GM12892 (cell line): Measurements from ENCODE around the gene TOMM6.
"Not testable (repeated sequence)": the region's sequence is repeated elsewhere in the genome, so short reads cannot be mapped to it uniquely, and the experiment has no call there.

Experiments
- DNase-seq: peaks from one replicate; pipeline ENCODE4 v3.0.0; 2011; ENCODE audit not compliant: insufficient read length
- FAIRE-seq: peaks from 2 replicates; lab custom pipeline; 2011; peaks lifted over from hg19 to GRCh38; lab: Jason Lieb, UNC
- POLR2A ChIP-seq: IDR thresholded peaks from 2 replicates; pipeline ENCODE4 v1.6.1; 2011; ENCODE audit warnings: low read depth, low read length, control low read depth
- POLR2AphosphoS5 ChIP-seq: IDR thresholded peaks from 2 replicates; pipeline ENCODE4 v1.6.1; 2011; ENCODE audit warnings: low read depth, low read length, control low read depth
- TAF1 ChIP-seq: IDR thresholded peaks from 2 replicates; pipeline ENCODE4 v1.6.1; 2011; ENCODE audit warnings: low read depth, mild to moderate bottlenecking, control low read depth, low read length, borderline replicate concordance

The TOMM6 gene

GRCh38 chr6:41791305-41791704 lies 3.8 kb downstream of the TOMM6 start:
- no peak for FAIRE-seq
- TF ChIP-seq TAF1 (no peak), POLR2A (no peak)
- no peak for DNase-seq

- TF ChIP-seq POLR2AphosphoS5 (no peak), TAF1 (no peak), POLR2A (no peak)
- DNase-seq = no peak
- FAIRE-seq = no peak
These were observed 4.5 kb downstream of the TOMM6 start for GRCh38 chr6:41791984-41792383.

GRCh38 chr6:41796474-41796873 lies 9.0 kb downstream of the TOMM6 start:
- FAIRE-seq (no peak), DNase-seq (no peak)
- TF ChIP-seq POLR2A (no peak), TAF1 (no peak), POLR2AphosphoS5 (no peak)

DNA sequence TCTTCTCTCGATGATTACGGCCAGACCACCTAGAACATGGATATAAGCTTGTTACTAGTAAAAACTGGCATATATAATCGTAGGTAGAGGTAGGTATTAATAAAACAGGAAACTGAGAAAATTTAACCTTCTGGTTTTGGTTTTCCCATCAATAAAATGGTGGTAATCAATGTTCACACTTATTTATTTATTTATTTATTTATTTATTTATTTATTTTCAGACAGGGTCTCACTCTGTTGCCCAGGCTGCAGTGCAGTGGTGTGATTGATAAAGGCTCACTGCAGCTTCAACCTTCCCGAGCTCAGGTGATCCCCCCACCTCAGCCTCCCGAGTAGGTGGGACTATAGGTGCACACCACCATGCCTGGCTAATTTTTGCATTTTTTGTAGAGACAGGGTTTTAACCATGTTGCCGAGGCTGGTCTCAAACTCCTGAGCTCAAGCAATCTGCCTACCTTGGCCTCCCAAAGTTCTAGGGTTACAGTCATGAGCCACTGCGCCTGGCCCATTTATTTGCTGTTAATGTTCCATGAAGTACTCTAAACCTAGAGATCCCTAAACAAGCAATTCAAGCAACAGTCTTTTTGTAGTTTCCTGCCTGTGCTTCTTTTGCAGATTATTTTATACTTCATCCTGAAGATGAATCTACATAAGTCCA lies 11.5 kb downstream of the TOMM6 start:
- no peak for FAIRE-seq

DNA sequence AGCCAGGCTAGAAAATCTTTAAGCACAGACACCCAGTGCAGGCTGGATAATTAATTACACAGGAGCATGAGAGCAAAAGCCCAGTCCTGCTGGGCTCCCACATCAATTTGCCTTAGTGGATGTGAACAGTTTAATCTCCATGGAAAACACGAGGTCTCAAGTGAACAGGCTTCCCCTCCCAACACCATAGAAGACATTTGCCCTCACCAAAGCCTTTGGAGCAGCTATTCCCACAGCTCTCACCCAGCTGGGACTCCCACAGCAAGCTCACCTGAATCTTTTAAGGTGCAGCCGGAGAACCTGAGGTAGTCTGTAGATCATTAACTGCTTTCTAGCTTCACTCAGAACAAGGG lies 12.0 kb downstream of the TOMM6 start:
- no peak for FAIRE-seq
- TF ChIP-seq TAF1 (no peak), POLR2A (no peak), POLR2AphosphoS5 (no peak)
- DNase-seq = no peak

More for the DNA sequence above, 11.5 kb downstream of the TOMM6 start:
- DNase-seq = no peak
- TF ChIP-seq POLR2AphosphoS5 (no peak), TAF1 (no peak), POLR2A (no peak)

DNA sequence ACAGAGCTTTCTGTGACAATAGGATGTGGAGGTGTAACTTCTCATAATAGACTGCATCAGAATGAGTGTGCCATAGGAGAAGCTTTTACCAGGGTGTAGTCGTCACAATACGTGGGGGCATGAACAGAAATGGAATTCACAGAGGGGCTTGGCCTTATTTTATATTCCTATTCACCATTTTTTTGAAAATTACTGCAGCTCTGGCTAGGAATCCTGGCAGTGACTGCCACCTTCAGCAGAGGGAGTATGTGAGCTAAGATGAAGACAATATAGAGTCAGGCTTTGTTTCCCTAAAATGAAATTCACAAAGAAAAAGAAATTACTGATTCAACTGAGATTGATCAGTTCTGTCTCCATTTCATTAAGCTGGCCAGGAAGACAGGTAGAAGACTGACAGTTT lies 13.9 kb downstream of the TOMM6 start:
- FAIRE-seq (no peak), DNase-seq (no peak)
- no peak for TF ChIP-seq POLR2A
- no peak for TF ChIP-seq POLR2AphosphoS5
- TF ChIP-seq TAF1 = no peak

DNA sequence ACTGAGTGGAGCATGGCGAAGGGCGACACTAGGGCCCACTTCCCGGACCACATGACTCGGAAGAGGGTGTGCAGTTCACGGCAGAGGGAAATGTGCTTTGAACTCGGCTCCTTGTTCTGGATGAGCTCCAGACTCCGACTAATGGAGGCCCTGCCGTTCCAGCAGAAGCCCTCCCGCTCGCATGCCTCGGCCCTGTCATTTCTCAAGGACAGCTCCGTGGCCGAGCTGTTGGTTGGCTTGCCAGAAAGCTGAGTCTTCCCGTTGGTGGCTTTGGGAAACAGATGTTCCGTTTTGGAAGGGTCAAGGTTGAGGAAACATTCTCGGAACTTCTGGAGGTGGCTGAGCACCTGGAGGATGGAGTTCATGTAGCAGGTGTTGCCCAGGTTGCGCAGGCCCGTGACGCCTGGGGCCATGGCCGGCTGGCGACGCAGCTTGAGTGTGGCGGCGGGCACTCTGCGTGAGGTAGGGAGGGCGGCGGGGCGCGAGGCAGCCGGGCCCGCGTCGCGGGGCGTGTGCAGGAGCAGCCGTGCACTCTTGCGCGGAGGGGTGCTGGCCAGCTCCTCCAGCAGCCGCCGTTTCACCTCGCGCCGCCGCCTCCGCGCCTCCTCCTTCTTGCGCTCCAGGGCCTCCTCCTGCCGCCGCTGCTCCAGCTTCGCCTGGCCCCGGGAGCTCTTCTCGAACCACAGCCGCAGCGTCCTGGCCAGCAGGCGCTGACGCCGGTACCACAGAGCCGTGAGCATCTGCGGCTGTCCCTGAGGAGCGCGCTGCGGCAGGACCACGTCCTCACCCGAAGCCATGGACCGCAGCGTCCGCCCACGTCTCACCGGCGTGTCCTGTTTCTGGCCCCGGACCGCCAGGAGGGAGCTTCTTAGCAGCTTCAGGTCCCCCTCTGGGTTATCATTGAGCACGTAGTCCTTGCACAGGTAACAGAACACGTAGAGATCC lies 18.6 kb downstream of the TOMM6 start:
- TF ChIP-seq TAF1 (no peak), POLR2A (no peak), POLR2AphosphoS5 (no peak)
- DNase-seq (no peak), FAIRE-seq (no peak)

DNA sequence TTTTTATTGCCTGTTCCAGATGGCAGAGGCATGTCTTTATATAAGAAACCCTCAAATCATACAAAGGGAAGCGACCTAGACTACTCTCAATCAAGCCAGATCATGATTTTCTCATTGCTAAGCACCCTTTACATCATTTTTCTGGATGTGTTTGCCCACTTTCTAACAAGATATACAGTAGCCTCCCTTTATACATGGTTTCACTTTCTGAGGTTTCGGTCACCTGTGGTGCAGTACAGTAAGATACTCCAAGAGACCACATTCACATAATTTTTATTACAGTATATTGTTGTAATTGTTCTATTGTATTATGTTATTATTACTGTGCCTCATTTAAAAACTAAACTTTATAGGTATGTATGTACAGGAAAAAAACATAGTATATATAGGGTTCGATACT lies 23.6 kb downstream of the TOMM6 start:
- no peak for DNase-seq
- FAIRE-seq = no peak
- TF ChIP-seq TAF1 = no peak
- no peak for TF ChIP-seq POLR2A
- no peak for TF ChIP-seq POLR2AphosphoS5

- FAIRE-seq, DNase-seq: not testable (repeated sequence)
These were observed 24.5 kb downstream of the TOMM6 start for GRCh38 chr6:41811946-41812345.

DNA sequence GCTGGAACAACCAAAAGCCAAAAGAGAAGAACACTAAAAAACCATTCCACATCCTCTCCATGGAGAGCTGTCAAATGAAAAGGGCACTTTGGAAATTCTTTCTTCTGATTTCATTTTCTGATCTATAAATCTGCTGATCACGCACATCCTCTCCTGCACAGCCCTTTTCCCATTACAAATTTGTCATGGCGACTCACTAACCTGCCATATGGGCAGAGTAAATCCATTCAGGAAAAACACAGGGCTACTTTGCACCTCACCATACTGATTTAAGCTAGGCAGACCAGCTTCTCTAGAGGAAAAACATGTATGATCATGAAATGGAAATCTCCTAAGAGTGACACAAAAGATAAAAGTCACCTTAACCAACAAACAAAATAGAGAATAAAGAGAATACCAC lies 26.0 kb downstream of the TOMM6 start:
- TF ChIP-seq TAF1 (no peak), POLR2A (no peak), POLR2AphosphoS5 (no peak)
- FAIRE-seq (peak; percentile 5), DNase-seq (no peak)

DNA sequence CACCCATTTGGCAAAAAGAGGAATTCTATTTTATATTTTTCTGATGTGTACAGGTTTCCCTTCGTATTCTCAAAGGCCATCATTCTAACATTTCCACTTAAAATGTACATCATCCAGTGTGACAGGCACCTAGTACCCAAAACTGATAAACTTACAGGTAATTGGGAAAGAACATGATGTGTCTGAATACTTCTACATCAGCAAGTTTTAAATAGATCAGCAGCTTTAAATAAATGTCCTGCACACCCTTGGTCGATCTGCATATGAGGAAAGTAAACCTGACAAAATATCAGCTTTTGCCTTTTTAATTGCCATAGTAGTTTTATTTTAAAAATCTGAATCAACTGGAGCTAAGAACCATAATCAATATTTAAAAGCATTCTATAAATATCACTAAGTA lies 26.5 kb downstream of the TOMM6 start:
- TF ChIP-seq TAF1 (no peak), POLR2AphosphoS5 (no peak), POLR2A (no peak)
- DNase-seq = no peak
- no peak for FAIRE-seq

DNA sequence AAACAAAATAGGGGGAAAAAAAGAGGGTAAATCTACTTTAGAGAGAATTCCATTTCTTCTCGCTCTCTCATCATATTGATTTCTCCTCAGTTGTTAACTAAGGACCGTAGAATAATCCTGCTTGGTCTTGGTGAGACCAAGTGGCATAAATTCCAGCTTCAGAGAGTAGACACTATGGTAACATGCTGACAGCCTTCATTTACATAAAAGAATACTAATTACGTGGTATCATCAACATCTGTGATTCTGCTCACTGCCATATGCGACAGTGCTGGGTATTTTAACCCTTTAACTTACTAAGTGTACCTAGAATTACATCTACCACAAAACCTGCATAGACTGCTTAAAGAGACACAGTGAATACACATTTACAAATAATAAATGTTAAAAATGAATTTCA lies 27.1 kb downstream of the TOMM6 start:
- DNase-seq (no peak), FAIRE-seq (no peak)
- TF ChIP-seq POLR2AphosphoS5 (no peak), POLR2A (no peak), TAF1 (no peak)
